Dendritic cell treated with granulocyte-macrophage colony-stimulating factor and Interleukin-4, amounts not matched to agents 40 ng/mL and 50 ng/mL, for 4 days (primary cell): ENCODE results near the gene GCN1.

Source experiments
- H3K27ac Mint-ChIP-seq: one replicate; pipeline ENCODE4 v1.8.0; 2022; ENCODE audit warnings: mild to moderate bottlenecking, mixed read lengths
- H3K27me3 Mint-ChIP-seq: one replicate; pipeline ENCODE4 v1.8.0; 2022; ENCODE audit warnings: mild to moderate bottlenecking, mixed read lengths
- H3K36me3 Mint-ChIP-seq: one replicate; pipeline ENCODE4 v1.8.0; 2022; ENCODE audit warnings: low read depth, mixed read lengths
- H3K4me1 Mint-ChIP-seq: one replicate; pipeline ENCODE4 v1.8.0; 2022; ENCODE audit warnings: low read depth, mixed read lengths
- H3K4me3 Mint-ChIP-seq: one replicate; pipeline ENCODE4 v1.8.0; 2022; ENCODE audit warnings: mild to moderate bottlenecking, moderate library complexity, mixed read lengths
- H3K9me3 Mint-ChIP-seq: one replicate; pipeline ENCODE4 v1.8.0; 2022; ENCODE audit warnings: mixed read lengths
- intact Hi-C: fragments of 100-400 bp; cut with micrococcal nuclease; formaldehyde crosslinking; loops from one replicate; pipeline ENCODE4 v1.15.0; 2022

Gene GCN1

DNA sequence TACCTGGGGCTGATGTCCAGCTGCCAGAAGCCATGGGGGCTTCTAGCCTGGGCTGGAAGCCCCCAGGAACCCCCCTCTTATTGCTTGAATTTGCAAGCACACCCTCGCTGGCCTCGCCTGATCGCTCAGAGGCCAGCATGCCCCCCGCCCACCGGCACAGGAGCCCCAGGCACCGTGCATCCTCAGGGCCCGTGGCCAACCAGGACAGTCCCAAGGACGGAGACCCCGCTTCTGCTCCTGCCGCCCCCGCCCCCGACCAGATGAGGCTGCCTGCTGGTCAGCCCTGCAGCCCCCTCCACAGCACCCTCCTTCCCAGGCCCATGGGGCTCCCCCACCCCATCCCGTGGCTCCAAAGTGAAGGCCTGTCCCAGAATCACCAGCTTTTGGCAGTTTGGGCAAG is 99.2 kb downstream of the GCN1 start:
- peaks cover 58% of the 10 kb centered on the region for H3K4me1 Mint-ChIP-seq
- no peaks in the 10 kb centered on the region for H3K9me3 Mint-ChIP-seq
- peaks cover 98% of the 10 kb centered on the region for H3K36me3 Mint-ChIP-seq
- H3K27me3 Mint-ChIP-seq, result no peaks in the 10 kb centered on the region
- H3K27ac Mint-ChIP-seq, result no peak overlapping the region
- intact Hi-C loops, result no loop called here
- no peak overlapping the region for H3K4me3 Mint-ChIP-seq

DNA sequence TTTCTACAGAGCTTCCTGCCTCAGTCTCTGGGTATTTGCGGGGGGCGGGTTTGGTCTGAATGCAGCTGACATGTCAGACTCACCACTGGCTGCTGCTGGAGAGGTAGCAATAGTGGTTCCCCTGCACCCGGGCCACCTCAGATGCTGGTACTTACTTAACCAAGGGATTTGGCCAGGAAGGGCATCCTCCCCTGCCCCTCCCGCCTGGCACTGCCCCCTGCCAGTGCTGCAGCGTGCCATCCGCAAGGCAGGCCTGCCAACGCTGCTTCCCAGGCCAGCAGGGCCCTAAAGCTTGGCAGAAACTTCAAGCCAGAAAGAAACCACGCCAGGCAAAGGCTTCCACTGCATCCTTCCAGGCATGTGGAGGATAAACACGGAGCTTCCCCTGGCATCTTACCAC is 100.0 kb downstream of the GCN1 start:
- intact Hi-C loops, result no loop called here
- peaks cover 89% of the 10 kb centered on the region for H3K36me3 Mint-ChIP-seq
- no peak overlapping the region for H3K27ac Mint-ChIP-seq
- H3K4me3 Mint-ChIP-seq, result no peak overlapping the region
- no peaks in the 10 kb centered on the region for H3K9me3 Mint-ChIP-seq
- peaks cover 1% of the 10 kb centered on the region for H3K27me3 Mint-ChIP-seq
- H3K4me1 Mint-ChIP-seq, result peaks cover 49% of the 10 kb centered on the region

DNA sequence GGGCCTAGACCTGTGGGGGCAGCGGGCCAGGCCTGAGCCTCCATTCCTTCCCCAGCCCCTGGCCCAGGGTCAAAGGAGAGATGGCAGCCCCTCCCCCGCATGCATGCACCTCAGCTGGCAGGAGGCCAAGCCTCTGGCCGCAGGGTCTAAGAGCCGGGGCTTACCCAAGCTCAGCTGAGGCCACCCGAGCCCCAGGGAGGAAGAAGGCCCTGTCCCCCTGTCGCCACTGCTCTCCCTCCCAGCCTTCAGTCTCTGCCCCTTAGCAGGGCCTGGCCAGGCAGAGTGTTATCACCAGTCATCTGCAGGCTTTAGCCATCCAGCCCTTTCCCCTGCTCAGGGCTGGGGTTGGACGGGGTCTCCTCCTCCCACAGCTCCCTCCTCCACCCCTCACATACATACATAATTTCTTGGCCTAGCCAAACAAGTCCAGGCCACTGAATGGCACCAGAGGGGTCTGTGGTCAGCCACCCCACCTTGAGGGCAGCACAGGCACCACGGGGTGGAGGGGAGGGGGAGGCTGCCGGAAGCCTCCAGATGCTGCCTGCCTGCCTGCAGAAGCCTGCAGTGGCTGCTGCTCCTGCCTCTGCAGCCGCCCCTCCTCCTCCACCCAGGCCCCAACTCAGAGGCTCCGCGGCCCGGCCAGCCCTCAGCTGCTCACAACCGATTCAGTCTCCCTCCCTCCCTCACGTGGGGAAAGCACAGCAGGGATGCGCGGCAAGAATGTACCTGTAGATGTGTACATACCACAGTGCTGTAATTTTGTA is 100.7 kb downstream of the GCN1 start:
- Mint-ChIP-seq H3K4me3 (no peak overlapping the region), H3K27me3 (peaks cover 5% of the 10 kb centered on the region), H3K36me3 (peaks cover 82% of the 10 kb centered on the region), H3K9me3 (no peaks in the 10 kb centered on the region), H3K4me1 (peaks cover 42% of the 10 kb centered on the region), H3K27ac (no peak overlapping the region)
- intact Hi-C loops, result no loop called here

DNA sequence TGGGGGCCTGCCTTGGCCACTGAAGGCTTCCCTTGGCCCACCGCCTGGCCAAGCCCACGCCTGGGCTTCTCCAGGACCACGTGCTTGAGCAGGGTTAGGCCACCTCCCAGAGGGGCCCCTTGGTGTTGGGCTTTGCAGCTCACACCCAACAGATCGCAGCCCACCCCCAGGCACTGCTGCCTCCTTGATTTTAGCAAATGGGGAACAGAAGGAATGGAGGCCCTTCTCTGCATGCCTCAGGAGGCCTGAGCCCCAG is 101.3 kb downstream of the GCN1 start:
- peaks cover 37% of the 10 kb centered on the region for H3K4me1 Mint-ChIP-seq
- peaks cover 77% of the 10 kb centered on the region for H3K36me3 Mint-ChIP-seq
- H3K27me3 Mint-ChIP-seq, result peaks cover 5% of the 10 kb centered on the region
- no peaks in the 10 kb centered on the region for H3K9me3 Mint-ChIP-seq
- no peak overlapping the region for H3K27ac Mint-ChIP-seq
- intact Hi-C loops, result no loop called here
- H3K4me3 Mint-ChIP-seq, result no peak overlapping the region

DNA sequence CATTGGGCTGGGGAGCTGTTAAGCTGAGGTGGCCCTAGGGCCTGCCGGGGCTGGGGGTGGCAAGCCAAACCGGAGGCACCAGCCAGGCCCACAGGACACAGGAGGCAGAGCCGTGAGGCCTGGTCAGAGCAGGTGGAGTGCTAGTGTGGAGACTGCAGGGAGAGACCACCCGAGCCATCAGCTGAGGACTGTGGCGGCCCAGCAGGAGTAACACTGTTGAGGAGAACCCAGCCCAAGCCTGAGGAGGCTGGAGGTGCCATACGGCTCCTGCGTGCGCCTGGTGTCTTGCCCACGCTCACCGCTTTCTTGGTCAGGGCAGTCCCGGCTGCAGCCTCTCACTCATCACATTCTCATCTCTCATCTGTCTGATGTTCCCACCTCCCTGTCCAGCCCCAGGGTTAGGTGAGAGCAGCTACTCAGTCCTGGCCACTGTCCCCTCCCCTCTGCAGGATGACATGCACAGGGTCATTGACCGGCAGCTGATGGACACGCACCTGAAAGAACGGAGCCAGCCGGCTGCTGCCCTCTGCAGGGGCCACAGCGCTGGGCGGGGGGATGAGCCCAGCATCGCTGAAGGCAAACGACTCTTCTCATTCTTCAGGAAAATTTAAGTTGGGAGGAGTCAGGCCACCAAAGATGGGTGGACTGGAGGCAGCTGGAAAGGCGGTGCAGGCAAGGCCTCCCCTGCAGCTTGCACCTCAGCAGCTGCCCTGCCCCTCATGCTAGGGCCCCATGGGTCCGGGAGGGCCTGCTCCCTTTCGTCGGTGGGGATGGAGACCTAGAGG is 101.8 kb downstream of the GCN1 start:
- Mint-ChIP-seq H3K27me3 (peaks cover 5% of the 10 kb centered on the region), H3K27ac (peak overlapping the region; percentile 50), H3K4me3 (no peak overlapping the region), H3K9me3 (no peaks in the 10 kb centered on the region), H3K36me3 (peaks cover 72% of the 10 kb centered on the region), H3K4me1 (peaks cover 33% of the 10 kb centered on the region)
- intact Hi-C loops, result no loop called here

DNA sequence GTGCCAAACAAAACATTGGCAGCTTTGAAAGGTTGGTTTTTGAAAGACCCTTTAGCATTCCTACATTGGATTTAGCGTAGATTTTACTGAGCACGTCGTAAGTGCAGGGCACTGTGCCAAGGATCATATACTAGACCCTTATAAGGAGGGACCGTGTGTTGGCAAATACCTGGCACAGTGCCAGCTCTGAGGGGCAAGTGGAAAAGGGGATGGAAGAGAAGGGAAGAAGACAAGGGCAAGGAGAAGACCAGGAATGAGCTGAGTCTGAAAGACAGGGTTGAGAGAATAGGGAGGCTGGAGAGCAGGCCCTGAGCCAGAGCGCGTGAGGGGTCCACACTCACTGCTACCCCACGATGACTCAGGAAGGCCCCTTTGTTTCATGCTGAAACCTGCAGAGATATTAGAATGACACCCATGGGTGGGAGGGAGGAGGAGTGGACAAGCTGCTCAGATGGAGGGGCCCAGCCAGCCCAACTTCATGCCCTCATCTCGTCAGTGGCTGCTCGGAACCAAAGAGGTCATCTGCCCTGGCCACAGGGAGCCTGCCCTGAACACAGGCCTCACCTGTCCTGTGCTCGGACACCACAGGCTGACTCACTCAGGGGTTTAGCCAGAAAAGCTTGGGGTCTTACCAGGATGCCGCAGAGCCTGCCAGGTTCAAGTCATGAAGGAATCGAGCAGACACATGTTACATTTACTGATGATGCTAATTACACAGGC is 103.0 kb downstream of the GCN1 start:
- Mint-ChIP-seq H3K4me3 (no peak overlapping the region), H3K27me3 (peaks cover 5% of the 10 kb centered on the region), H3K36me3 (peaks cover 60% of the 10 kb centered on the region), H3K4me1 (peaks cover 37% of the 10 kb centered on the region), H3K9me3 (no peaks in the 10 kb centered on the region), H3K27ac (peak overlapping the region; percentile 51)
- intact Hi-C loops, result no loop called here

DNA sequence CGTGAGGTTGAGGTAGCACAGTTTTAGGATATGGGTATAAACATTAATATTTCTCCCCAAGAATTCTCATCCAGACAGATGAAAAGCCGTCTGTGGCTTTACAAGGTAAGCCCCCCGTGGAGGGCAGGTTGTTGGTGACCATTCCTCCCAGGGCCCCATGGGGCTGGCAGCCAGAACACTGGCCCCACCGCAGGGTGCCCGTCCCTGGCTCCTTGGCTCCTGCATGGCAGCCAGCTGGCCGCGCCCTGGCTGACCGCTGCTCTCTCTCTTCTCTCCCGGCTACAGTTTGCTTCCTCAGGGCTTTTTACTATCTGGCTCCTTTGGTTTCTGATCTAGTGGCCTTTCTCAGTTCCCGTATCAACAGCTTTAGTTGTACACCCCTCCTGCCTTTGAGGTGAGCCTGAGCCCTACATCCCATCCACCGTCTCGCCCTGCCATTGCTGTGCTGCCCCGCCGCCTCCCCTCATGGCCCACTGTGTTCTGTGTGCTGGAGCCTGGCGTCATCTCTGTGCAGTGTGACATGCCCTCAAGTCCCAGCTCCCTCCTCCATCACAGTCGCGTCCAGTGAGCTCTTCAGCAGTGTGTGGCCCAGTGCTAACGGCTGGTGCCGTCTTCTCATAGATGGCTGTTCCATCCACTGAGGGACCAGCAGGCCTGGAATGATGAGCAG is 103.8 kb downstream of the GCN1 start:
- Mint-ChIP-seq H3K27me3 (peaks cover 5% of the 10 kb centered on the region), H3K36me3 (peaks cover 52% of the 10 kb centered on the region), H3K4me1 (peaks cover 38% of the 10 kb centered on the region), H3K9me3 (no peaks in the 10 kb centered on the region), H3K4me3 (no peak overlapping the region), H3K27ac (peak overlapping the region; percentile 51)
- intact Hi-C loops, result no loop called here

DNA sequence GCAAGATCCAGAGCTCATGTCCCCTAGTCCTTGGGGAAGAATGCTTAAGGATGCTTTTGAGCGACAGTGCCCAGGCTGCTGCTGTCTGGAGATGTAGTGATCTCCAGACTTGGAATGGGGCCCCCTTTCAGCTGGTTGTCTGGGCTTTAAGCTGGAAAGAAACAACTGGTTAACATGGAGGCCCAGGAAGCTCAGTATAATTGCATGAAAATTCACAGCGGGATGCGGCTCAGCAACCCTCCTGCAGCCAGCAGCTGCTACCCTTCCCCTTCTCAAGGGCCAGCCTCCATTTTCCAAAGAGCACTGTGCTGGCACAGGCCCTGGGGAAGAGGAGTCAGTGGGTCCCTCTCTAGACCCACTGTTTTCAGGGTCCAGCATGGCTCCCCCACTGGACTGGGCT is 104.3 kb downstream of the GCN1 start:
- H3K36me3 Mint-ChIP-seq, result peaks cover 46% of the 10 kb centered on the region

DNA sequence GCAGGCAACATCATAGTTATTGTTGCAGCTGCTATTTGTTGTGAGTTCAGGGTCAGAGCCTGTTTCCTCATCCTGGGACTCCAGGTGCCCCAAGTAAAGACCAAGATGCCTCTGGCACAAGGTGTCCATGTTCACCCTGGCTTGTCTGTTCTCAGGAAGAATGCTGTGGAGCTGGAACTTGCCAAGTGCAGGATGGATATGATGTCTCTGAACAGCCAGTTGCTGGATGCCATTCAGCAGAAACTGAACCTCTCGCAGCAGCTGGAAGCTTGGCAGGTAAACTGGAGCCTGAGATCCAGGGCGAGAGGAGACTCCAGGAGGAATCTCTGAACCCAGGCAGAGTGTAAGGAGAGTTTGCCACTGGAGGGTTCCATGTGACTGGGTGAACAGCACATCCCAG is 104.7 kb downstream of the GCN1 start:
- H3K9me3 Mint-ChIP-seq, result no peaks in the 10 kb centered on the region
- peaks cover 38% of the 10 kb centered on the region for H3K4me1 Mint-ChIP-seq
- H3K27ac Mint-ChIP-seq, result no peak overlapping the region
- H3K27me3 Mint-ChIP-seq, result peaks cover 10% of the 10 kb centered on the region
- peaks cover 42% of the 10 kb centered on the region for H3K36me3 Mint-ChIP-seq
- intact Hi-C loops, result loop anchor here (5.0 kb wide), 1 partner anchor 38 kb away; no protein-coding TSS in a partner anchor
- no peak overlapping the region for H3K4me3 Mint-ChIP-seq

More for the DNA sequence above, 104.3 kb downstream of the GCN1 start:
- Mint-ChIP-seq H3K27ac (no peak overlapping the region), H3K4me1 (peaks cover 38% of the 10 kb centered on the region), H3K4me3 (no peak overlapping the region), H3K9me3 (no peaks in the 10 kb centered on the region), H3K27me3 (peaks cover 9% of the 10 kb centered on the region)
- intact Hi-C loops, result no loop called here

DNA sequence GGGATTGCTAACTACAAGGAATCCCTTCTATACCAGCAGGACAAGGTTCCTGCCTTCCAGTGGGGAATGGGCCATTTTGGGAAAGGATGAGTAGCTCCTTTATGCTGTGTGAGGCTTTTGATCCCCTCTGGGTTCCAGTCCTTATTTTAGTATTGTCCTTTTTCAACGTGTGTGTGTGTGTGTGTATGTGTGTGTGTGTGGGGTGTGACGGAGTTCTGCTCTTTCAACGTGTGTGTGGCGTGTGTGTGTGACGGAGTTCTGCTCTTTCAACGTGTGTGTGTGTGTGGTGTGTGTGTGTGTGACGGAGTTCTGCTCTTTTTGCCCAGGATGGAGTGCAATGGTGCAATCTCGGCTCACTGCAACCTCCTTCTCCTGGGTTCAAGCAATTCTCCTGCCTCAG is 105.4 kb downstream of the GCN1 start:
- peaks cover 11% of the 10 kb centered on the region for H3K27me3 Mint-ChIP-seq
- intact Hi-C loops, result loop anchor here (5.0 kb wide), 1 partner anchor 38 kb away; no protein-coding TSS in a partner anchor
- peaks cover 35% of the 10 kb centered on the region for H3K36me3 Mint-ChIP-seq
- peak overlapping the region; percentile 35 for H3K27ac Mint-ChIP-seq
- no peaks in the 10 kb centered on the region for H3K9me3 Mint-ChIP-seq
- H3K4me3 Mint-ChIP-seq, result no peak overlapping the region
- peaks cover 38% of the 10 kb centered on the region for H3K4me1 Mint-ChIP-seq

DNA sequence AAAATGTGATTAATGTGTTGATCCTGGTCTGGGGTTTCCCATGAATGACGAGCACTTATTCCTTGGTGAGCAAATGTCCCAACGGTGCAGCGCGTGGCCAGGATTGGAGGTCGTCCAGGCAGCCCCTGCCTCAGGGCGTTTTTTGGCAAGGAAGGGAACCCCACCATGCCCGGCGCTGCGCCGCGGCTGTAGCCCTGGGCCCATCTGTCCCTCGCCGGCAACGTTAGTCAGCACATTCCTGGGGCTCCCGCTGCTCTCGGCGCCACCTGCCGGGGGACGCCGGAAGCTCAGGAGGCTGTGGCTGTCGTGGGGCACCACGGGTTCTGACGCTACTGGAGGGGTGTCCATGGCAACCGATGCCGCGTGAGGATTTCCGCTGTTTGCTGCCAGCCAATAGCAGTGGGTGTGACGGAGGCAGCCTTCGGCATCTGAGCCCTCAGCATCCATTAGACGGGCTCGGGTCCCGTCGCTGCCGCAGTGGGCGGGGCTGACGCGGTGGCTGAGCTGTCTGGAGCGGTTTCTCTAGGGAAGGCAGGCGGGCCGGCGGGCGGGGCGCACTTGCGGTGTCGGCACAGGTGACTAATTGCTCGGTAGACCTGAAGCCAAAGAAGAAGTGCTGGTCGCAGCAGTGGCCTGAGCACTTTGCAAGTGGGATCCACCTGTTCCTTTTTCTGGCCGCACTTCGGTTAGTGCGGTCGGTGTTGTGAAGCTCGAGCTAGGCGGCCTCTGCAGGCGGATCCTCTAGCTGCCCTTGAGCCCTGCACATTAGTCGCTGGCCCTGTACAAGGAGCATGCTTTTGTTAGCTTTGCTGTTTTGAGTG is 107.5 kb downstream of the GCN1 start:
- Mint-ChIP-seq H3K36me3 (peaks cover 14% of the 10 kb centered on the region), H3K9me3 (no peaks in the 10 kb centered on the region), H3K27me3 (peaks cover 13% of the 10 kb centered on the region), H3K27ac (peak overlapping the region; percentile 62), H3K4me1 (peaks cover 25% of the 10 kb centered on the region), H3K4me3 (peak overlapping the region; percentile 63)
- intact Hi-C loops, result loop anchor here (2.0 to 5.0 kb wide), 2 partner anchors 24 to 40 kb away; no protein-coding TSS in a partner anchor

DNA sequence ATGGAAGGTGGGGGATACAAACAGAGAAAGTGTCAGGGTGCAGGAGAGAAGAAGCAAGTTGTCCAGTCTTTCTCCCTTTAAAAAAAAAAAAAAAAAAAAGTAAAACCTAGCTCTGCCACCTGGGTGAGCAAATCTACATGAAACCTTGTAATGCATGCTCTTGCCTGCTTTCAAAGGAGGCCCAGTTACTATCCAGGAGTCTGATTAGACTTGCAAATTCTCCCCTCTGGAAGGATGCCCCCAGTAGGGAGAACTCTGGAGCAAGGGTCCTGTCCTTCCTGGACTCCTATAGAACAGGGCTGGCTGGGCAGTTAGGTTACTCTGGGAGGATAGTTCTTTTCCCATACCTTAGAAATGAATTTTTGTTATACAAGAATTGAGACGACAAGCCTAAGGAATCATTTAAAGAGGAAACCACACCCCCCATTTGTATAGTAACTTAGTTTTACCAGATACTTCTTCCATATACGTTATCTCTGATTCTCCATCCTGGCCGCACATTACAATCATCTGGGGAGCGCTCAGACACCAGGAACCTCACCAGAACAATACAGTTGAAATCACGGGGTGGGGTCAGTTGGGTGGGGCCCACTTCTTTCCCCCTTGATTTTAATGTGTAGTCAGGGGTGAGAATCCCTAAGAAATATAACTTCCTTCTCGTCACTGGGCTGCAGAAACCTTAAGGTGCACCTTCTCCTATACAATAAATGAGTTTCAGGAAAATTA is 108.4 kb downstream of the GCN1 start:
- peaks cover 13% of the 10 kb centered on the region for H3K27me3 Mint-ChIP-seq
- no peak overlapping the region for H3K4me3 Mint-ChIP-seq
- intact Hi-C loops, result loop anchor here (2.0 to 5.0 kb wide), 2 partner anchors 25 to 41 kb away; no protein-coding TSS in a partner anchor
- peaks cover 19% of the 10 kb centered on the region for H3K4me1 Mint-ChIP-seq
- peak overlapping the region; percentile 62 for H3K27ac Mint-ChIP-seq
- peaks cover 5% of the 10 kb centered on the region for H3K36me3 Mint-ChIP-seq
- H3K9me3 Mint-ChIP-seq, result no peaks in the 10 kb centered on the region
